Kidney capillary endothelial cell (primary cell): Measurements from ENCODE around the gene IMPG2.
"Not testable (repeated sequence)": the region's sequence is repeated elsewhere in the genome, so short reads cannot be mapped to it uniquely, and the experiment has no call there.

ENCODE experiments used
- DNase-seq: peaks from one replicate; pipeline ENCODE4 v3.0.0-alpha.2; 2018; ENCODE audit warnings: low spot score

IMPG2 gene

DNA sequence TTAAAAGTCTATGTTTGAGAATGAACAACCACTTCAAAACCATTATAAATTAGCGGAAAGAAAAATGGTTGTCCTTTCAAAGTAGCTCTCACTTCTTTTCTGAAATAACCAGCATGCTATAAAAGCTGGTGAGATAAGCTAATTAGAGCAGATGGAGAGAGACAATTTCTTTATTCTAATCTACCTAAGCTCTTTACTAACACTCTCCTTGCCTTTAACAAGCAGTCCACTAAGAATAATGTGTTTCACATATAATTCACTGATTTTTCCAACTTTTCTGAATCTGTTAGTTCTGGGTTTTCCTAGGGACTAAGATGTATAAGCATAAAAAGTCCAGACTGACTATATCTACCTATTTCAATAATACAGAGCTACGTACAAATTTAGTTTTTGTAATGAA lies at the start of gene IMPG2:
TSS of gene IMPG2 (minus strand) at position 101 of the 400 bp plus-strand sequence. CDS start 203 bp downstream, outside the sequence.
- no peak for DNase-seq

DNA sequence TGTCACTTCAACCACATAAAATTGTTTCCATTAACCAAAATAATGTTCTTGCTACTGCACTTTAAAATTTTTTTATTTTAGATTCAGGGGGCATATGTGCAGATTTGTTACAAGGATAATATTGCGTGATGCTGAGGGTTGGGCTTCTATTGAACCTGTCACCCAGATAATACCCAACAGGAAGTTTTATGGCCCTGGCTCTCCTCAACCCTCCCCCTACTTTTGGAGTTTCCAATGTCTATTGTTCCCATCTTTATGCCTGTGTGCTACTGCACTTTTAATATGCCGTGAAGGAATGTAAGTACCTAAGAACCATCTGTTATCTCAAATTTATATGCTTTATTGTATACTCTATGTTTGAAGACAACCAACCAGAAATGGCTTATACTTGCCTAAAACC lies 42.0 kb upstream of the IMPG2 start:
- DNase-seq = no peak

DNA sequence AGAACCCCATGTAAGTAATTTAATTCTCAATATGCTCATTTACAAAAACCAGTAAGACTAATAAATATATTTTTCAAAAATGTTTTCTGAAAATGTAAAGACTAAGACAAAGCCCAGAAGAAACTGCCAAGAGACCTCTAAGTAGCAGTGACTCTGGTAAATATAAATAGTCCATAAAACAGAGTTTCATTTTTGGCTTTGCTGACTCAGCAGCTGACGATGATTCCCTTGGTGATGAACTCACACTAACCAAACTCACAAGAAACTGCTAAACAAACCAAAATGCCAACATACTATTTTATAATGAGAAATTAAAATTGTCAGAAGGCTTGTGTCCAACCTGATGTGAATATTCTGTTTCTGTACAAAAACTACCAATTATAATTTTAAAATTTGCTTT lies 31.5 kb upstream of the IMPG2 start:
- DNase-seq = no peak

DNA sequence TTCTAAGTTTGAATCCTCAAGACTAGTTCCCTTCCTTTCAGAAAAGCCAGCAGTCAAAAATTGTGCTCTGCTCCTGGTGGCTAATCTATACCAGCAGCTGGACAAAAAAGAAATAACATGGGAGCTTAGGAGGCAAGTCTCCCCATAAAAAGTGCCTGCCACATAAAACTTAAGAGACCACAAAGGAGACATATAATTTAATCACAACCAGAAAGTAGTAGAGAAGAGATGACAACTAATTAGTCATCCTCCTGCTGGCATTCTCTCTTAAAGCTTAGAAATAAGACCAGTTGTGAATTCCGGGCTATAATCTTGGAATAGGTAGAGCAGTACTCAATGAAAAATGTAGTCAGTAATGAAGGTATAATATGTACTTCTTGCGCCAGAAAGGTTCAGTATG lies 20.2 kb upstream of the IMPG2 start:
- DNase-seq = no peak

DNA sequence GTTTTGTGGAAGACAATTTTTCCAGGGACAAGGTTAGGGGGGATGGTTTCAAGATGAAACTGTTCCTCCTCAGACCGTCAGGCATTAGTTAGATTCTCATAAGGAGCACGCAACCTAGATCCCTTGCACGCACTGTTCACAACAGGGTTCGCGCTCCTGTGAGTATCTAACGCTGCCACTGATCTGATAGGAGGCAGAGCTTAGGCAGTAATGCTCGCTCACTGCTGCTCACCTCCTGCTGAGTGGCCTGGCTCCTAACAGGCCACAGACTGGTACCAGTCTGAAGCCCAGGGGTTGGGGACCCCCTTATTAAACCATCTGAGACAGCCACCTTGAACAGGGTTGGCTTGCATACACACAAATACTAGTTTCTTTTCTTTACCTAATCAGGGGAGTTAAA lies 13.5 kb upstream of the IMPG2 start:
- DNase-seq = no peak

DNA sequence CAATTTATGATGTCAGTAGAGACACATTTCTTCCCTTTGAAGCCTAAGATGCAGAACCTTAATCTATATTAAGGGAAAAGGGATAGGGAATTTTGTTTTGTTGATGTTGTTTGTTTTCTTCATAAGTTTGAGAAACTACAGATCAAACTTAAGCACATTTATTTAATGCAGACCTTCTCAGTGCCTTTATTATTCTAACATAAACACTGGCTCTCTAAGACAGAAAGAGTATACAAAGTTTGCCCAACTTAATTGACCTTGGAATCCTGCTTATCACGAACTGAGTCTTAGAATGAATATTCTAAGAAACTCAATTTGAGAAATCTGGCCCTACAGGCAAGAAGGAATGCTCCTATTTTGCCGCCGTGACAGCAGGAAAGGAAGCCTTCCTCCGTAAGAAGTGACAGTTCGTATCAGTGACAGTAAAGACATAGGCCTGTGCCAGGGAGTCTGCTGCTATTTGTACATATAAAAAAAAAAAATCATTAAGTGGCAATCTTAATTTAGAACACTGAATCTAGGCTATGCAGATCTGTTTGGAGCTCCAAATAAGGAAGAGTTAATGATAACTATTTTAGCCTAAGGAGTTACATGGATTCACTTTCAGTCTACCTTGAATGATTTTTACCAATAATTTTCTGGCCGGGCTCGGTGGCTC lies 8.8 kb upstream of the IMPG2 start:
- no peak for DNase-seq

DNA sequence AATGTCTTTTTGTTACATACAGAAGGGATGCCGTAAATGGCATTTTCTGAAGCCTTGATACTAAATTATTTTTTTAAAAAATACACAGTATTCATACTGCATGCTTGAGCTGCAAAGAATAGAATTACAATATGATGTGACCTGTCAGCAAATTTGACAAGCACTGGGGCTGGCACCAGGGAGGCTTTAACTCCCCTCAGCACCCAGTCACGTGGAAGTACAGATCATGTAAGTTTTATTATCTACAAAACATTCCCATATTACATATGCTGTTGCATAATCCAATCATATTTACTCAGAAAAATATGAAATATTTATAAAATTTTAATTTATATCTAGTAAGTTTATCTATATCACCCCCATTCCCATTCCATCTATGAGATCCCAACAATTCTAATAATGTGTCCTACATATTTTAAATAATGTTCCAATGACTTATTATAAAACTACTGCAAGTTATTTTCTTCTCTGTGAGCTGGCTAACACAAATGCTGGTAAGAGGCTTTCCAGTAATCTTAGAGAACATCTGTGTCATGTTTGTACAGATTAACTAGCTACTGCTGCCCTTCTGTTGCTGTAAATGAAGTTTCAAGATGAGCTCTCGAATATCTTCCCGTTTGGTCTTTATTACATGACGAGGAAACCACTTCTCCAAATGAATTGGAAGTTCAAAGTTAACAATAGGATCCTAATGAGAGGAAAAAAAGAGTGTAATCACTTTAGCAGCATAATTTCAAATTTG lies 5.2 kb upstream of the IMPG2 start:
- DNase-seq = no peak

DNA sequence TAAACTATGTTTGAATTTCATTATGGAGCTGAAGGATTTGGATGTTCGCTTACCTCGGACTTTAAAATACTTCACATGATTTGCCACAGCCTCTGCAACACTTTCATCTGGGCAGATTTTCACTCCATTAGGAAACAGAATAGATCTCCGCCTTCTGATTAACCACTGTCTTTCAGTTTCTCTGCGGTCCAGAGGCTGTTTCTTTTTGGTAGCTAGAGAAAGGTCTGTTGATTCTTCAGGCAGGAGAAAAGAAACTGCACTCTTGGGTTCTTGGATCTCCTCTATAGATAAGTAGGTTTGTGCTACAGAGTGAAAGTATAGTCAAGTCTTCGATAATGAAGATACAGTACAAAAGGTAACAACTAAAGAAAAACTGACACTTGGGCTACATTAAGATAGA lies 844 bp downstream of the IMPG2 start:
- DNase-seq = no peak

DNA sequence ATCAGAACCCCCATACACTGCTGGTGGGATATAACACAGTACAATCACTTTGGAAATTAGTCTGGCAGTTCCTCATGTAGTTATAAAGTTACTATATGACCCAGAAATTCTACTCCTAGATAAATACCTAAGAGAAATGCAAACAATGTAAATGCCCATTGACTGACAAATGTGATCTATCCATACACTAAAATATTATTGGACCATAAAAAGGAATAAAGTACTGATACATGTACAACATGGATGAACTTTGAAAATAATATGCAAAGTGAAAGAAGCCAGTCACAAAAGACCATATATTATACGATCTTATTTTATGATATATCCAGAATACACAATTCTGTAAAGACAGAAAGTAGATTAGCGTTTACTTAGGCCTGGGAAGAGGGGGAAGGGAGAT lies 7.8 kb downstream of the IMPG2 start:
- no peak for DNase-seq

DNA sequence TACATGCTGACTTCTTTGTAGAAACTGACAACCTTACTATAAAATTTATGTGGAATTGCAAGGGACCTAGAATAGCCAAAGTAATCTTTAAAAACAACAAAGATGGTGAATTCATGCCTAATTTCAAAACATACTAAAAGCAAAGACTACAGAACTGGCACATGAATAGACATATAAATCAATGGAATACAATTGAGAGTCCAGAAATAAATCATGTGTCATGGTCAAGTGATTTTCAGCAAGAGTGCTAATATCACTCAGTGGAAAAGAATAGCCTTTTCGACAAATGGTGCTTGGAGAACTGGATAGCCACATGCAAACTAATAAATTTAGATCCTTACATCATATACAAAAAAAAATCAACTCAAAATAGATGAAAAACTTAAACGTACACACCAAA lies 8.7 kb downstream of the IMPG2 start:
- DNase-seq = no peak

DNA sequence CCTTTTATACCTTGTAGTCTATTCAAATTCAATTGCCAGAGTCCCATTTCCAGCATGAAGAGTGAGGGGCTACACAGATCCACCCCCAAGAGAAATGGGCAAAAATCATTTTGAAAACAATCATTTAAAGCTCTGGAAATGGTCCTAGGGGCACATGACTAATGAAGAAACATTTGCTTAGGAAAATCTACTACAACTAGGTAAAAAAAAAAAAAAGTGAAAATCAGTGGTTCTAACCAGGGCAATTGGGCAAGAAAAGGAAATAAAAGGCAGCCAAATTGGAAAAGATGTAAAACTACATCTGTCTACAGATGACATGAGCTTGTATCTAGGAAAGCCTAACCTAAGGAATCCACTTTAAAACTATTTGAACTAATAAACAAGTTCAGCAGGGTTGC lies 9.4 kb downstream of the IMPG2 start:
- DNase-seq = no peak

DNA sequence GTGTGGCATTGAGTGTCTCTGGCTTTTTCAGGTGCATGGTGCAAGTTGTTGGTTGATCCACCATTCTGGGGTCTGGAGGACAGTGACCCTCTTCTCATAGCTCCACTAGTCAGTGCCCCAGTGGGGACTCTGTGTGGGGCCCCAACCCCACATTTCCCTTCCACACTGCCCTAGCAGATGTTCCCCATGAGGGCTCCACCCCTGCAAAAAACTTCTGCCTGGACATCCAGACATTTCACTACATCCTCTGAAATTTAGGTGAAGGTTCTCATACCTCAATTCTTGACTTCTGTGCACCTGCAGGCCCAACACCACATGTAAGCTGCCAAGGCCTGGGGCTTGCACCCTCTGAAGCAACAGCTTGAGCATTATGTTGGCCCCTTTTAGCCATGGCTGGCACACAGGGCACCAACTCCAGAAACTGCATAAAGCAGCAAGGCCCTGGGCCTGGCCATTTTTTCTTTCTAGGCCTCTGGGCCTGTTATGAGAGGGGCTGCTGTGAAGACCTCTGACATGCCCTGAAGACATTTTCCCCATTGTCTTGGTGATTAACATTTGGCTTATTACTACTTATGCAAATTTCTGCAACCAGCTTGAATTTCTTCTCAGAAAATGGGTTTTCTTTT lies 12.1 kb downstream of the IMPG2 start:
- not testable (repeated sequence) for DNase-seq

DNA sequence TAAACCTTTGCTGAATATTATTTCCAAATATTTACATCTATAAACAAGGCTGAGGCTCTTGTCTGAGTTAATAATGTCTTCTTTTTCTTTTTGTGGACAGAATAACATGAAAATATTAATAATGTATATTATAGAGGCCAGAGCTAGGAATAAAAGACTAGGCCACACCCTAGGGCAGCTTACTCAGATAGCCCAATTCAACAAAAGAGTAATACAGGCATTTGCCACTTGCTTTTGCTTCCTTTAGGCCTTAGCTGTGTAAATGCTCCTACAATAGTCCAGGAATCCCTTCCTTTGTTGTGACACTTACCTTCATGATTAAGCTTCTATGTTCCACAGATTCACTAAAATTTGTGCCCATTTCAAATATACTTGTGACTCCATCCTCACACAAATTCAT lies 16.5 kb downstream of the IMPG2 start:
- no peak for DNase-seq

DNA sequence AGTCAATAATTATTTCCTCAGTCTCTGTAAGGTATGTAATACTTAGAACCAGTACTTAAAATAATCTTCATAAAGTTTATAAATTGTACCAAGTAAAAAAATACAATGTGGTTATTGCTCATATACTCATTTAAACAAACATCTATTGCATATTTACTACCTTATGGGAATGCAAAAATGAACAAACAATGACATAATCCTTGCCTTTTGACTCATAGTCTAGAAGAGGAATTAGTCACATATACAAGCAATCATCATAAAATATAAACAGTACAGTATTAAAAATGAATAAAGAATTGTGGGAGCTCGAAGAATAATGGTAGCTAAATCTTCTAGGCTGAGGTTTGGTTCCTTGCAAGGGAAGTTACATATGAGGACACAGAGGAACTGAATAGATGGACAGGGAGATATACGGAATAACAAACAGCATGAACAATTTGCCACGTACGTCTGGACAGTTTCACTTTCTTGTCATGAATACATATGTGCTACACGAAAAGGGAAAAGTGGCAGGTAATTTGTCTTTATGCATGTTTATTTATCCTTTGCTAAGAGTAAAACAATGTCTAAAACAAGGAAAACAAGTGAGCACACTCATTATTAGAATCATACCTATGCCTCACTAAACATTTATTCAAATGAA lies 17.2 kb downstream of the IMPG2 start:
- DNase-seq = peak; percentile 23

DNA sequence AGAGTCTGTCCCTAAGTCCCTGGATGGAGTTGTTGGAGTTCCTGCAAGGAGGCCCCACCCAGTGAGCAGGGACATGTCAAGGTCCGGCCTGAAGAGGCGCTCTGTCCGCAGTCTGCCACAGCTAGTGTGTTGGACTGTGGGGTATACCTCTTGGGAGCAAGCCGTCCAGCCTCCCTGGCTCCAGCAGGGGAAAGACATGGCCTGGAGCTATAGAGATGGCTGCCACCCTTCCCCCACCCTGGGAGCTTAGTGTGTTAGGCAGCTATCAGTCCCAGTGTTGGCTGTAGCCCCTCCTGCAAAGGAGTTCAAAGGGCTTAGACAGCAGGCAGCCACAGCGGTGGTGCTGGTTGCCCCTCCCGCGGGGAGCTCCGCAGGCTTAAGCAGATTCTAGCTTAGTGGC lies 20.3 kb downstream of the IMPG2 start:
- DNase-seq = no peak

DNA sequence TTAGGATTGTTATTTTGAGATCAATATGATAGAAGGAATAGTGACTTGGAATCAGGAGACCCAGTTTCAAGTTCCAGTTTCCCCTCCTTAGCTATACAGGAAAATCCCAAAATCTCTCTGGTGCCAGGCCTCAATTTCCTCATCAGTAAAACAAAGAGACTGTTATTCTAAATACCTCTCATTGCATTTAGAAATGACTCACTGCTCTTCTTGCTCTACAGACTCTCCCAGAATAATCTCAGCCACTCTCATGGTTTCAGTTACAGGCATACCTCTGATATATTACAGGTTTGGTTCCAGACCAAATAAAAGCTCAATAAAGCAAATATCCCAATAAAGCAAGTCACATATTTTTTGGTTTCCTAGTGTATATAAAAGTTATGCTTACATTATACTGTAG lies 28.3 kb downstream of the IMPG2 start:
- no peak for DNase-seq

DNA sequence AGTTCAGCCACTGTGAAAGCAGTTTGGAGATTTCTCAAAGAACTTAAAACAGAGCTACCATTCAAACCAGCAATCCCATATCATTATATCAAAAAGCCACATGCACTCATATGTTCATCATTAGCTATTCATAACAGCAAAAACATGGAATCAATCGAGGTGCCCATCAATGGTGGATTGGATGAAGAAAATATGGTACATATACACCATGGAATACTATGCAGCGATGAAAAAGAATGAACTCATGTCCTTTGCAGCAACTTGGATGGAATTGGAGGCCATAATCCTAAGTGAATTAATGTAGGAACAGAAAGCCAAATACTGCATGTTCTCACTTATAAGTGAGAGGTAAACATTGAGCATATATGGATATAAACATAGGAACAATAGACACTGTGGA lies 32.1 kb downstream of the IMPG2 start:
- DNase-seq = no peak

DNA sequence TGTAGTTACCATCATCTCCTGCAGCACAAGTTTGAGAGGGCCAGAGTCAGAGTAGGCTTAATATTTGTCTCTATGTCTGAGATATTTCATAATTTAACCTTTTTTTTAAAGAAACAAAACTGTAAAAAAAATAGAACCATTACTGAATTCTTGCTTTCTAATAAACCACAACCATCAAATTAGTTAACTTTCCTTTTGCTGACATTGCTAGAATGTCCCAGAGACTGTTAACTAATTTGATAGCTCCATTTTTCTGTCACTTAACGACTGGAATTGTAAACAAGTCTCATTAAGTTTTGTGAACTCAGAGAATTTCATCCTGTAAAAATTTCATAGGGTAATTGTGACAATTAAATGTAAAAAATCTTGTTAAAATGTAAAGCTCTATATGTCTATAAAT lies 35.6 kb downstream of the IMPG2 start:
- no peak for DNase-seq

DNA sequence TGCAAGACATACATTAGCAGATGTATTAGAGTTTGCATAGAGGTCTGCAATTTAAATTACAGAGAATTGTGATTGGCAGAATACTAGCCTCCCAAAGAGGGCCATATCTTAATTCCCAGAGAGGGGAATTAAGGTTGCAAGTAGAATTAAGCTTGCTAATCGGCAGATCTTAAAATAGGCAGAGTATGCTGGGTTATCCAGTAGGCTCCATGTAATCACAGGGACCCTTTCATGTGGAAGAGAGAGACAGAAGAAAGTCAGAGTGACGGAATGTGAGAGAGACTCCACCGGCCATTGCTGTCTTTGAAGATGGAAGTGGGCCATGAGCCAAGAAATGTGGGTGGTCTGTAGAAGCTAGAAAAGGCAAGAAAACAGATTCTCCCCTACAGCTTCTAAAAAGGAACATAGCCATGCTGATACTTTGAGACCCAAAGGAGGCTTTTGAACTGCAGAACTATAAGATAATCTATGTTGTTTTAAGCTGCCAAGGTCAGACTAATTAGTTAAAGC lies 38.8 kb downstream of the IMPG2 start:
- DNase-seq = no peak

DNA sequence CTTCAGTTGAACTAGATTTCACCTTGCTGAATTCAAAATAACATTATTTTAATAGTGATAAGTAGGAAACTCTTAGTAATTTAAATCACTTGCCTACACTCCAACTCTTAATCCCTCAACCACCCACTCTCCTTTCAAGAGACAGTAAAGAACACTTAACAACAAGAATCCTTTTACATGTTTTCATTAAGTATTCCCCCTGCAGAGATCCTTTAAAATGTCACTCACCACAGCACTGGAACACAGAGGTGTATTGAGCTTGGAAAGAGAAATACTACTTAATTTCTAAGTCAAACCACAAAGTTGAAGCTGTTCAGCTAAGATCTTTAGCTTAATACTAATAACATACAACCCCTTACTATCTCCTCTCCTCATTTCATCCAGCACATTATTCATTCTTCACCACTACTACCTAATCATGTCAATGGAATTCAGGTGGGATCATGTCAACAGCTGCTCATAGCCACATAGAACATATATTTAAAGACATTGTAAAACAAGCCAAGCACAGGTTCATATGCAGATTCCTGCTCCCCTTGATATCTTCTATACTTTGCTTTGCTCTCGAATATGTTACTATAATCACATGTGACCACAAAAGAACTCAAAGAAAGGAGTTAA lies 40.5 kb downstream of the IMPG2 start:
- no peak for DNase-seq

DNA sequence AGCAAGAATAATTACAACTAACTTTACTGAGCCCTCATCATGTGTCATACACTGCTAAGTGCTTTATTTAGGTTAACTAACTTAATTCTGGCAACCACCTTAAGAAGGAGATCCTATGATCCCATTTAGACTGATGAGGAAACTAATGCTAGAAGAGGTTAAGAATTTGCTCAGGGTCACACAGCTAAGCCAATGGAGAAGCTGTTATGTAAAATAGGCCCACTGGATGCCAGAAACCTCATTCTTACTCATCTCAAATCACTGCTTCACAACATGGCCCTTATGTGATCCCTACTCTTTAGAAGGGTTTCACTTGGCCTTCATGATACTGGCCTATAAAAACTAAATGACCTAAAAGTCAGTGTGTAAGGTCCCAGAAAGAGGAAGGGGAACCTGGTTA lies 41.2 kb downstream of the IMPG2 start:
- DNase-seq = no peak

DNA sequence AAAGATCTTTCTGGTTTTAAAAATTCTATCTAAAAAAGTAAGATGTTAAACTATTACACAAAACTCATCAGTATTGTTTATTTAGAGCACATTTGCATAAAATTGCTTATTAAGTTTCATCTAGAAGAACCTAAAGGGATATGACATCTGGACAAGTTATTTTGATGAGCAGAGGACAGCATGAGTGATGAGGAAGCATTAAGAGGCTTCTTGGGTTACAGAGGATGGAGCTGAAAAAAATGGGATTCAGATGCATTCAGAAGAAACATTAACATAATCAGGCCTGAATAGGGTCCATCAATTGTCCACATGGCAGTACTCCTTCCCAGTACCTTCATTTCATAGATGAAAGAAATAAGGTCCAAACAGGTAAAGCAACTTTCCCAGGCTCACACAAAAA lies 41.6 kb downstream of the IMPG2 start:
- DNase-seq = no peak
